M059J (cell line): Measurements from ENCODE around the gene OR2V2. TPM values are rescaled to one million over a fixed set of nuclear protein-coding genes. Genes with fewer than 3 reads are reported as not detected.
A peak's percentile ranks its signal among the peaks of the same experiment; 100 is the strongest.

Experiments used
- DNase-seq: peaks from one replicate; pipeline ENCODE4 v3.0.0-alpha.2; 2012; ENCODE audit warnings: low read depth
- total RNA-seq: library from RNA; depleted of rRNA; stranded (reverse); fragments of >200 nt; shearing (Covaris generic); gene quantifications from 2 replicates; pipeline ENCODE4 v1.2.3, GENCODE V29; 2014

OR2V2 gene
- total RNA-seq, 1 experiment from 2014 or later, result not detected

- peak; percentile 39 for DNase-seq
Observed at GRCh38 chr5:181190711-181191525, 43.5 kb downstream of the OR2V2 start.

GRCh38 chr5:181191526-181192336 is 44.3 kb downstream of the OR2V2 start:
- peak; percentile 93 for DNase-seq

- no peak for DNase-seq
Observed at GRCh38 chr5:181192337-181193046, 45.1 kb downstream of the OR2V2 start.

GRCh38 chr5:181193656-181194055 is 46.3 kb downstream of the OR2V2 start:
- DNase-seq, result no peak

GRCh38 chr5:181194489-181195248 is 47.3 kb downstream of the OR2V2 start:
- no peak for DNase-seq

- DNase-seq, result no peak
Observed at GRCh38 chr5:181195249-181195761, 47.9 kb downstream of the OR2V2 start.

- DNase-seq, result no peak
Observed at GRCh38 chr5:181197326-181197951, 50.1 kb downstream of the OR2V2 start.

GRCh38 chr5:181198106-181198685 is 50.8 kb downstream of the OR2V2 start:
- DNase-seq, result no peak

- DNase-seq, result no peak
Observed at GRCh38 chr5:181198905-181199519, 51.6 kb downstream of the OR2V2 start.

GRCh38 chr5:181199881-181200638 is 52.7 kb downstream of the OR2V2 start:
- no peak for DNase-seq

GRCh38 chr5:181200816-181201215 is 53.4 kb downstream of the OR2V2 start:
- DNase-seq, result no peak

- DNase-seq, result no peak
Observed at GRCh38 chr5:181203093-181203711, 55.8 kb downstream of the OR2V2 start.

GRCh38 chr5:181203777-181204112 is 56.4 kb downstream of the OR2V2 start:
- DNase-seq, result no peak

- DNase-seq, result peak; percentile 37
Observed at GRCh38 chr5:181204113-181204825, 56.9 kb downstream of the OR2V2 start.

- DNase-seq, result peak; percentile 53
Observed at GRCh38 chr5:181204826-181205760, 57.7 kb downstream of the OR2V2 start, which contains the start of gene TRIM7. Gene TRIM7, minus strand, starts transcription at chr5:181205196. Its CDS starts 86 bp downstream, at chr5:181205110.

GRCh38 chr5:181205761-181206649 is 58.6 kb downstream of the OR2V2 start:
- no peak for DNase-seq
